Chondrocyte (in vitro differentiated cells): ENCODE results near the gene GRIP1. TPM values are rescaled to one million over a fixed set of nuclear protein-coding genes. Genes with fewer than 3 reads are reported as not detected.

Source experiments
- DNase-seq: peaks from one replicate; pipeline ENCODE4 v3.0.0; 2021; ENCODE audit warnings: mixed read lengths, low spot score
- H3K27ac Mint-ChIP-seq: one replicate; pipeline ENCODE4 v1.8.0; 2021; ENCODE audit warnings: mild to moderate bottlenecking, moderate library complexity, mixed read lengths; ENCODE audit not compliant: unreplicated experiment
- H3K27me3 Mint-ChIP-seq: 2 replicates; pipeline ENCODE4 v1.8.0; 2021; ENCODE audit warnings: low read depth, mixed read lengths
- H3K36me3 Mint-ChIP-seq: 2 replicates; pipeline ENCODE4 v1.8.0; 2021; ENCODE audit warnings: low read depth, mixed read lengths
- H3K4me1 Mint-ChIP-seq: 2 replicates; pipeline ENCODE4 v1.8.0; 2021; ENCODE audit warnings: low read depth, mild to moderate bottlenecking, mixed read lengths
- H3K4me3 Mint-ChIP-seq: one replicate; pipeline ENCODE4 v1.8.0; 2021; ENCODE audit warnings: mild to moderate bottlenecking, moderate library complexity, mixed read lengths; ENCODE audit not compliant: unreplicated experiment
- H3K9me3 Mint-ChIP-seq: 2 replicates; pipeline ENCODE4 v1.8.0; 2021; ENCODE audit warnings: low read depth, mixed read lengths
- CTCF ChIP-seq: fragments of 200-600 bp; sonication (generic); IDR thresholded peaks from 2 replicates; pipeline ENCODE4 v1.5.0; 2021; ENCODE audit warnings: antibody characterized with exemption, mild to moderate bottlenecking, moderate library complexity
- total RNA-seq: library from RNA; stranded (reverse); gene quantifications from 3 replicates; pipeline ENCODE4 v1.2.1, GENCODE V29; 2021

GRIP1 gene
- total RNA-seq, 1 donor from 2014 or later, result 5.0 TPM

GRCh38 chr12:66698558-66698957 is 19.7 kb upstream of the GRIP1 start:
- no peak for TF ChIP-seq CTCF
- H3K9me3 Mint-ChIP-seq, result no peaks in the 10 kb centered on the region
- no peaks in the 10 kb centered on the region for H3K36me3 Mint-ChIP-seq
- H3K27ac Mint-ChIP-seq, result no peak overlapping the region
- H3K4me3 Mint-ChIP-seq, result no peak overlapping the region
- no peak for DNase-seq
- H3K4me1 Mint-ChIP-seq, result no peaks in the 10 kb centered on the region
- H3K27me3 Mint-ChIP-seq, result peaks cover 25% of the 10 kb centered on the region

DNA sequence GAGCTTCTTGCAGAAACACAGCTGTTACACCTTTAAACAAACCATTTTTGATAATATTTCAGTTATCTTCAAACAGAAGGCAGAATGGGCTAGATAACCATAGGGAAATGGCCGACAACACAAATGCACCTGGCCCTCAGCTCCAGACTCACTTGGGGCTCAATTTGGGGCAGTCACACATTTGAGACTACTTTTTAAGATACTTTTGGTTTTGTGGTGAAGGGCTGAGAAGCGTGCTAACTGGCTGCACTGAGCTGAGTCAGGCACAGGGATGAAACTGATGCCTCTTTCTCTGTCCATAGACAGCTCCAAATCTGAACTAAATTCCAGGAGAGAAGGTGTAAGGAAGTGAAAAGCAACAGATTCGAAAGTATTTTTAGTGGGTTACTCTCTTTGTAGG is 18.5 kb upstream of the GRIP1 start:
- Mint-ChIP-seq H3K9me3 (no peaks in the 10 kb centered on the region), H3K27ac (no peak overlapping the region), H3K4me1 (no peaks in the 10 kb centered on the region), H3K36me3 (no peaks in the 10 kb centered on the region), H3K4me3 (no peak overlapping the region), H3K27me3 (peaks cover 16% of the 10 kb centered on the region)
- no peak for DNase-seq
- no peak for TF ChIP-seq CTCF

DNA sequence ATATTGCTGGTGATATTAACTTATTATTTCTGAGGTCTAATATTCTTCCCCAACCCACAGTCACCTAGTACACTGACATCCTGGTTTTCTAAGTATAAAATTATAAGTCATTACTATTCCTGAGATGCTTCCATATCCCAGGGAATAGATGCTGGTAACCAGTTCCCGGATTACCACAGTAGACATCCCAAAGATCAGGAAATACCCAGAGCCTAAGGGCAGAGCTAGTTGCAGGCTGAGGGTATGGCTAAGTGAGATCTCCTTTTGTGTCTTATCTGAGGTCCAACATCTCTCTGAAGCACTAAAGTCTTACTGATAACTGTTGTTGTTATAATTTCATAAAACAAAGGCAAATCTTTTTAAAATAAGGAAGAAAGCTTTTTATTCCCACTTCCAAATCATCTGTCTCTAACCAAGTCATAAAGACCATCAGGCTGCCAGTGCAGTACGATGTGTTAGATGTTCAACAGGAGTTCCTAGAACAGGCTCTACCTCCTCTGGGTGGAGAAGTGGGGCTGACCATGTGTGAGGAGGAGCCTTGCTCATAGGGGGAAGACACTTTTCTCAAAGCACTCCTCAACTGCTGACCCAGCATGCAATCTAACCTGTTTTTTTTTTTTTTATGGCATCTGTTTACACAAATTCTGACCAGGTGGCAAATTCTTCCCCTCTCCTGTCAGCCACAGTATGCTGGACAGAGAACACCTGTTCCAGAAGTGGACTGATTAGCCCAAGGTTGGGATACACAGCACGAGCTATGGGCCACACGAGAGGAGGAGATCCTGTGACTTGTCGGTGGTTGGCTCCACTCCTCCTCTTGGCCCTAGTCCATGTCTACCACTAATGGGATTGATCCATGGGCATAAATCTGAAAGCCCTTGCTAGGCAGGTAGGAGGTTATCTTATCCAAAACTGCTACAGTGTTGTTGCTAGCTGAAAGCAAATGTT is 16.1 kb upstream of the GRIP1 start:
- Mint-ChIP-seq H3K9me3 (no peaks in the 10 kb centered on the region), H3K27ac (no peak overlapping the region), H3K36me3 (no peaks in the 10 kb centered on the region), H3K4me3 (no peak overlapping the region), H3K4me1 (no peaks in the 10 kb centered on the region), H3K27me3 (peaks cover 10% of the 10 kb centered on the region)
- DNase-seq, result no peak
- no peak for TF ChIP-seq CTCF

GRCh38 chr12:66693901-66694513 is 15.1 kb upstream of the GRIP1 start:
- no peak overlapping the region for H3K27ac Mint-ChIP-seq
- H3K4me3 Mint-ChIP-seq, result no peak overlapping the region
- DNase-seq, result no peak
- H3K27me3 Mint-ChIP-seq, result peaks cover 6% of the 10 kb centered on the region
- TF ChIP-seq CTCF, result peak; percentile 94
- no peaks in the 10 kb centered on the region for H3K36me3 Mint-ChIP-seq
- H3K4me1 Mint-ChIP-seq, result no peaks in the 10 kb centered on the region
- H3K9me3 Mint-ChIP-seq, result no peaks in the 10 kb centered on the region

DNA sequence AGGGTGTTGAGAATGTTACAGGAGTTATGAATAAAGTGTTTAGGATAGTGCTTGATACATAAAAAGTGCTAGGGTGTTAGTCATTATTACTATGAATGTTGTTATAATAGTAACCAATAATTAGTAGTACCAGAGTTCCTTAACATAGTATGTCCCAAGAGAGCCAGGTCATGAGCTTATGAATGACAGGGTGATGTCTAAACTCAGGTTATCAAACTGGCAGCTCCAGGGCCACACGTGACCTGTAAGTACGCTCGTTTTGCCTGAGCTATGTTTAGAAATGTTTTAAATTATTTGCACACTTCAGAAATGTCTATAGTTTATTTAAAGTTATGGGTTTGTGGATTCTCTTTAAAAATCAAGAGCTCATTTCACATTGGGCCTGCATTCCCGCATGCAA is 14.1 kb upstream of the GRIP1 start:
- no peak for TF ChIP-seq CTCF
- no peak overlapping the region for H3K27ac Mint-ChIP-seq
- peaks cover 2% of the 10 kb centered on the region for H3K27me3 Mint-ChIP-seq
- no peaks in the 10 kb centered on the region for H3K4me1 Mint-ChIP-seq
- no peaks in the 10 kb centered on the region for H3K9me3 Mint-ChIP-seq
- H3K4me3 Mint-ChIP-seq, result no peak overlapping the region
- no peak for DNase-seq
- no peaks in the 10 kb centered on the region for H3K36me3 Mint-ChIP-seq
